ENCODE measurements around the gene CD320. TPM values are rescaled to one million over a fixed set of nuclear protein-coding genes. Genes with fewer than 3 reads are reported as not detected.
"Not testable (repeated sequence)": the region's sequence is repeated elsewhere in the genome, so short reads cannot be mapped to it uniquely, and the experiment has no call there.

Gene CD320
- polyA plus RNA-seq, 4 donors = 22.3 to 40.2 (median 26.1) TPM

DNA sequence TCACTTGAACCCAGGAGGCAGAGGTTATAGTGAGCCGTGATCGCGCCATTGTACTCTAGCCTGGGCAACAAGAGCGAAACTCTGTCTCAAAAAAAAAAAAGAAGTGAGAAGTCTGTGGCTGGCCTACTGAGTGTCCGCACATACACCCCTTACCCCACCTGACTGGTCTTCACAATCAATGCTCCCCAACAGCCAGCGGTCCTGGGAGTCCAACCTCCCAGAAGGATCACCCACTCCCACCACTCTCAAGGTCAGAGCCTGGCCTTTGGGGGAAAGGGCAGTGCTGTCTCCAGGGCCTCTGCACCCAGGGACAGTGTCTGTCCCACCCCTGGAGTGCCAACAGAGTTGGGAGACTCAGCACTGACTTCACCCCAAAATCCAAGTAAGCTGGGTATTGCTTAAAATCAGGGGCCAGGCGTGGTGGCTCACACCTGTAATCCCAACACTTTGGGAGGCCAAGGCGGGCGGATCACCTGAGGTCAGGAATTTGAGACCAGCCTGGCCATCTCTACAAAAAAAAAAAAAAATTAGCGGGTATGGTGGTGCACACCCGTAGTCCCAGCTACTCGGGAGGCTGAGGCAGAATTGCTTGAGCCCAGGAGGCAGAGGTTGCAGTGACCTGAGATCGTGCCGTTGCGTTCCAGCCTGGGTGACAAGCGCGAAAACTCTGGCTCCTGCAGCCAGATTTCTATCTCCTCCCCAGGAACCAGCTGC lies 2.3 kb upstream of the CD320 start:
- no peak for DNase-seq (ENCODE audit: low read depth in 4 of 4, low spot score in 3 of 4)

DNA sequence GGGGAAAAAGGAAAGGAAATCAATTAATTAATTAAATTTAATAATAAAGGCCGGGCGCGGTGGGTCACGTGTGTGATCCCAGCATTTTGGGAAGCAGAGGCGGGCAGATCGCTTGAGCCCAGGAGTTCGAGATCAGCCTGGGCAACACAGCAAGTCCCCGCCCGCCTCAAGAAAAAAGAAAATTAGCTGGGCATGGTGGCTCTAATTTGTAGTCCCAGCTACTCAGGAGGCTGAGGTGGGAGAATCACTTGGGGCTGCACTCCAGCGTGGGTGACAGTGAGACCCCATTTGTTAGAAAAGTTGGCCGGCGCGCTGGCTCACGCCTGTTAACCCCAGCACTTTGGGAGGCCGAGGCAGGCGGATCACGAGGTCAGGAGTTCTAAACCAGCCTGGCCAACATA lies 733 bp upstream of the CD320 start:
- no peak for DNase-seq (ENCODE audit: low read depth in 4 of 4, low spot score in 3 of 4)

DNA sequence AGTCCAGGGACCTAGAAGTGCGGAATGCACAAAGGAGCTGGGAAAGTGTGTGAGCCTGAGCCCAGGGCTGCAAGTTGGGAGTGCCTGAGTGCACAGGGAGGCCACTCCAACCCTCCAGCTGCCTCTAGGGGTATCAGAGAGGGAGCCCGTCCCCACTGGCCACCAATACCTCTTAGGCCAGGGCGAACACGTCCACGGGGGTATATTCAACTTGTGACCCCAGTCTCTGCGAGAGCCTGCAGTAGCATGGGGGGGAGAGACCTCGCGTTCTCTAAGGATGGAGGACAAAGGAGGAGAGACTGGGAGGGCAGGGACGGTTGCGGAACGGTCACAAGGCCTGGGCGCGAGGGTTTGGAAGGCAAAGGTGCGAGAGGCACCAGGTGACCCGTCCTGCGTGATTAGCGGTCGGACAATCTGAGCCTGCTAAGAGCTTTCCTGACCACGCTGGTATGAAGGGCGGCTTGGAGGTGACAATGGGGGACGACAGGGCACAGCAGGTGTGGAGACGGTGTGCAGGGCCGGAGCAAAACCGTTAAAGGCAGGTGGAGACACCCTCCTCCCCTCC lies 676 bp downstream of the CD320 start:
- DNase-seq (ENCODE audit: low read depth in 4 of 4, low spot score in 3 of 4) = no peak

DNA sequence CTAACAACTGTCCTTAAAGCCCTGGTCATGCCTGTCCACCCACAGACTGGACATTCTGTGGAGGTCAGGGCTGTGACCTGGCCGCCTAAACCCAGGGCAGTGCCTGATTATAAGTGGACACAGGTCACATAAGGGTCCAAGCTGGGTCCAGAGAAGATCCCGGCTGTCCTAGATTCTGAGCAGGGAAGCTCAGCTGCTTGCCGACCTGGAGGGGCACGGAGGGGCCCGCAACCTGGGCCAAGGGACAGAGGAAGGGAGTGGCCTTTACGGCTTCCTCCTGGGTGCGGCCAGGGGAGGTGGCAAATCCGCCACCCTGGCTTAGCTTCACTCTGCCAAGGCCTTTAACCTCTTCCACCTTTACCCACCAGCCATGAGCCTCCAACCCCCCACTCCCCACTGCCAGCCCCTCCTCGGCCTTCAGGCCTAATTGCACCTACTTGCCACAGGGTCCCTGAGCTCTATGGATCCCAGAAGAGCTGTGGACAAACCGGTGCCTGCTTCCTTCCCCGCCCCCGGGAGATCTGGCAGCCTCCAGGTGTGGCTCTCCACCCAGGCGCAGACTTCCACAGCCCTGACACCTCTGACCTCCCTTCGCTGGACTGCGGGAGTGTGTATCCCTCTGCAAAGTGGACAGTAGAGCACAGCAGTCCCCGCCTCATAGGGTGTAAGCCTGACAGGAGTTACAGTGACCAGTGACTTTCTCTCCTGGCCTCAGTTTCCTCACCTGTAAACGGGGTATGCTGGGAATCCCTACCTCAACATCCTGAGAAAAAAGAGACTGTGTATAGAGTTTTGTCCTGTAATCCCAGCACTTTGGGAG lies 1.7 kb downstream of the CD320 start:
- DNase-seq (ENCODE audit: low read depth in 4 of 4, low spot score in 3 of 4) = no peak

DNA sequence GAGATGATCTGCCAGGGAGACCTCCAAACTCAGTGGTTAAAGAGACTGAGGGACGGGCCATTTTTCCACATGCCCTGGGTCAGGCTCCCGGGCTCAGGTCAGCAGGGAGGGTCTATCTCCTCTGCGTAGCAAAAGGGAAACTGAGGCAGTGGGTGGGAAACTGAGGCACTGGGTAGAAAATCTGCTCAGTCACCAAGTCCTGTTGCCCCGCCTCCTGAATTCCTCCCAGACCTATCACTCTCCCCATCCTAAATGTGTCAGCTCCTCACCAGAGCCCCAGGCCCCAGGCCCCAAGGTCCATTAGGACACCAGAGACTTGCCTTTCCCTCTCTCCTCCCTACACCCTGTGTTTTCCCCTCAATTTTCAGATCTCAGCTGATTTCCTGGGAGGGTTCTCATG lies 2.4 kb downstream of the CD320 start:
- DNase-seq (ENCODE audit: low read depth in 4 of 4, low spot score in 3 of 4) = no peak

DNA sequence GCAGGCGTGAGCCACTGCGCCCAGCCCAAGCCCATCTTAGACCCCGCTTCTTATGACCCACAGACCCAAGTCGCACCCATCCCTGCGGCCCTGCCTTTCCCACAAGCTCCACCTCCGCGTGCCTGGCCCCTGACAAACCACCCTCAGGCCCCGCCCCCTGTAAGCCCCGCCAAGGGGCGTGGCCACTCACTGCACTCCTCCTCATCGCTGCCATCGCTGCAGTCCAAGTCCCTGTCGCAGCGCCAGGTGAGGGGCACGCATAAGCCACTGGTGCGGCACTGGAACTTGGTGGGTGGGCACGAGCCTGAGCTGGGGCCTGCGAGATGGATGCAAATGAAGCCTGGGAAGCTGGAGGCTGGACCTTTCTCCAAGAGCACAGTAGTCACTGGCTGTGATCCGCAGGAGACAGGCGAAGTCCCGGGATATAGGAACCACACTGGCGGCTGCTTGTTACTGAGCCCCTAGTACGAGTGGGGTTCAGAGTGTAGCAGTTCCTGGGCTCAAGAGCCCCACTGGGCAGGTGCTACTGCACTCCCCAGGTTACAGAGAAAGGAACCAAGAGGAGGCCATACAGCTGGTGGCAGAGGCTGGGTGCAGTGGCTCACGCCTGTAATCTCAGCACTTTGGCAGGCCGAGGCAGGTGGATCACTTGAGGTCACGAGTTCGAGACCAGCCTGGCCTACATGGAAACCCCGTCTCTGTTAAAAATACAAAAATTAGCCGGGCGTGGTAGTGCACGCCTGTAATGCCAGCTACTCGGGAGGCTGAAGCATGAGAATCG lies 3.1 kb downstream of the CD320 start:
- no peak for DNase-seq (ENCODE audit: low read depth in 4 of 4, low spot score in 3 of 4)

DNA sequence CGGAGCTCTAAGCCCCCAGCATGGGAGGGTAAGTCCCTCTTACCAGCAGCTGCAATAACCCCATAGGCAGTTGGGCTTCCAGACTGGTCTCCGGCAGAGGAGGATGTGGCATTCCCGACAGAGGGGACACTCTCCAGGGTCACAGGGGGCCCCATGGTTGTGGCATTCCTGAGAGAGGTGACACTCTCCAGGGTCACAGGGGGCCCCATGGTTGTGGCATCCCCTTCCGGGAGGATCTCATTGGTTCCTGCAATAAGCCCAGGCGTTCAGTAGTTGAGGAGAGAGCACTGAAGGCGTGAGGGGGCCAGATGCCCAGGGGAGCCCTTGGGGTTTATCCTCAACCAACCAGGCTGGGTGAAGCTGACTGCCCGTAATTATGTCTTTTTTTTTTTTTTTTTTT lies 5.4 kb downstream of the CD320 start:
- no peak for DNase-seq (ENCODE audit: low read depth in 4 of 4, low spot score in 3 of 4)

DNA sequence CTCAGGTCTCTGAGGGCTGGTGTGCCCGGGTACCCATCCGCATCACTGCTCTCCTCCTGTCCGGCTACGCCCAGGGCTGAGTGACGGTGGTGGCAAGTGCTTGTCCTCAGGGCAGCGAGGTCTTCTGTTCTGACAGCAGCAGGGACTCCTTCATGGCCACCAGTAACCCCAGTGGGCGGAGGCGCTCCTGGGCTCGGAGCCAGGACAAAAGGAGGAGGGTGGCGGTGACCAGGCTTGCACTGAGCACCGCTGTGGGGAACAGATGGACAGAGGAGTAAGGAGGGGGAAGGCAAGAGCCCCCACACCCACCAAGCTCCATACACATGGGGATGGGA lies 5.8 kb downstream of the CD320 start:
- no peak for DNase-seq (ENCODE audit: low read depth in 4 of 4, low spot score in 3 of 4)

DNA sequence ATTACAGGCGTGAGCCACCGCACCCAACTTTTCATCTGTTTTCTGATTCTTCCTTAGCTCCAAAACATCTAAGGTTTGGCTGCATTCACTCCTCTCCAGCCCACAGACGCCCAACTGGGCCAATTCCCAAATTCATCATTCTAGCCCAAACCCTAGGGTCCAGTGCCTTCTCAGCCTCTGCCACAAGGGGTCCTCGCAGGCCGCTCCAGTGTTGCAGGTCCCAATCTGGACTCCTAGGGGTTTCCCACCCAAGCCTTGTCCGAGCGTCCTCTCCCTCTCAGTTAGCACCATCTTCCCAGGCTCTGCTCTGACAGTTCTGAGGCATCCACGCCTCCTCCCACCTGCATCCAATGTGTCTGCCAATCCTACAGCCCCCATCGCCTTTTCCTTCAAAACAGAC lies 16.8 kb downstream of the CD320 start:
- DNase-seq (ENCODE audit: low read depth in 4 of 4, low spot score in 3 of 4) = not testable (repeated sequence)

DNA sequence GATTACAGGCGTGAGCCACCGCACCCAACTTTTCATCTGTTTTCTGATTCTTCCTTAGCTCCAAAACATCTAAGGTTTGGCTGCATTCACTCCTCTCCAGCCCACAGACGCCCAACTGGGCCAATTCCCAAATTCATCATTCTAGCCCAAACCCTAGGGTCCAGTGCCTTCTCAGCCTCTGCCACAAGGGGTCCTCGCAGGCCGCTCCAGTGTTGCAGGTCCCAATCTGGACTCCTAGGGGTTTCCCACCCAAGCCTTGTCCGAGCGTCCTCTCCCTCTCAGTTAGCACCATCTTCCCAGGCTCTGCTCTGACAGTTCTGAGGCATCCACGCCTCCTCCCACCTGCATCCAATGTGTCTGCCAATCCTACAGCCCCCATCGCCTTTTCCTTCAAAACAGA lies 31.6 kb downstream of the CD320 start:
- DNase-seq (ENCODE audit: low read depth in 4 of 4, low spot score in 3 of 4) = not testable (repeated sequence)

DNA sequence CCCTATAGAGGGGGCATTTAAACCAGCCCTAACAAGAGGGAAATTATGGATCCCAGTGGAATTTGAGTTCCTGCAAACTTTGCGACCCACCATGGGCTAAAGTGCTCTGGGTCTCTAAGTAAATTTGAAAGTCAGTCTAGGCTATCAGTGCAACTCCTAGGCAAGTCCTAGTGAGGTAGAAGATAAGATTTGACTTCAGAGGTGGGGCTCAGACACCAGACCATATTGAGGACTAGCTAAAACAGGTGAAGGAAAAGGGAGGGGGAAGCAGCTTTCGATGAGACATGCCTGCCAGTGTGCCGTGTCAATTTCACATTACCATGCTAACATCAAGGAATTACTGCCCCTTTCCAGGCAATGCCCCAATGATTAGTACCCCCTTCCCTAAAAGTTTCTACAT lies 38.4 kb downstream of the CD320 start:
- DNase-seq (ENCODE audit: low read depth in 4 of 4, low spot score in 3 of 4) = no peak

DNA sequence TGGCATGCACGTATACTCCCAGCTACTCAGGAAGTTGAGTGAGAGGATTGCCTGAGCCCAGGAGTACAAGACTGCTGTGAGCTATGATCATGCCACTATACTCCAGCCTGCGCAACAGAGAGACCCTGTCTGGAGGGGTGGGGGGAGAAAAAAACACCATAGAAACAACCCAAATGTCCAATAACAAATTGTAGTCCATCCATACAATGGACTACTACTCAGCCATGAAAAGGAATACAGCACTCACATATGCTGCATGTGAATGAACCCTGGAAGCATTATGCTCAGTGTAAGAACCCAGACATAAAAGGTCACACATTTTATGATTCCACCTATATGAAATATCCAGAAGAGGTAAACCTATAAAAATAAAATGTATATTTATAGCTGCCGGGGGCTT lies 42.3 kb downstream of the CD320 start:
- no peak for DNase-seq (ENCODE audit: low read depth in 4 of 4, low spot score in 3 of 4)

DNA sequence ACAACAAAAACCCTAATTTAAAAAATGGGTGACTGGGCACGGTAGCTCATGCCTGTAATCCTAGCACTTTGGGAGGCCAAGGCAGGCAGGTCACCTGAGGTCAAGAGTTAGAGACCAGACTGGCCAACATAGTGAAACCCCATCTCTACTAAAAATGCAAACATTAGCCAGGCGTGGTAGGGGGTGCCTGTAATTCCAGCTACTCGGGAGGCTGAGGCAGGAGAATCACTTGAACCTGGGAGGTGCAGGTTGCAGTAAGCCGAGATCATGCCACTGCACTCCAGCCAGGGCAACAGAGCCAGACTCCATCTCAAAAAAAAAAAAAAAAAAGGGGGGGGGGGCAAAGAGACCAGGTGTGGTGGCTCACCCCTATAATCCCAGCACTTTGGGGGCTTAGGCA lies 43.9 kb downstream of the CD320 start:
- DNase-seq (ENCODE audit: low read depth in 4 of 4, low spot score in 3 of 4) = not testable (repeated sequence)

DNA sequence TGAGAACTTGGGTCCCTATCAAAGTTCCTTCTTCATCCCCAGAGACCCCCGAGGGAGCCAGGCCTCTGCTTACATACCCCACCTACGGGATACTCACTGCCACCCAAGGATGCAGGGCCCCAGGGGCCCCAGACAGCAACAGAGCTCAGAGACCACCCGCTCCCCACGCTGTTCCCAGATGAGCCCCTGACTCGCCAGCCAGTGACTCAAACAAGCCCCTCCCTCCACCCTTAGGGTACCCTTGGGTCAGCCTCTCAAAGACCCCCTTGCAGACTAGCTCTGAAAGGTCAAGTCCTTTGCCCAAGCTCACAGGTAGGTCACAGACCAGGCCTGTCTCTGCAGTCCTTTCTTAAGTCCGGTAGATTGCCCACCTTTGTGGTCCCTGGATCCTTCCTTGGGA lies 45.7 kb downstream of the CD320 start:
- no peak for DNase-seq (ENCODE audit: low read depth in 4 of 4, low spot score in 3 of 4)

DNA sequence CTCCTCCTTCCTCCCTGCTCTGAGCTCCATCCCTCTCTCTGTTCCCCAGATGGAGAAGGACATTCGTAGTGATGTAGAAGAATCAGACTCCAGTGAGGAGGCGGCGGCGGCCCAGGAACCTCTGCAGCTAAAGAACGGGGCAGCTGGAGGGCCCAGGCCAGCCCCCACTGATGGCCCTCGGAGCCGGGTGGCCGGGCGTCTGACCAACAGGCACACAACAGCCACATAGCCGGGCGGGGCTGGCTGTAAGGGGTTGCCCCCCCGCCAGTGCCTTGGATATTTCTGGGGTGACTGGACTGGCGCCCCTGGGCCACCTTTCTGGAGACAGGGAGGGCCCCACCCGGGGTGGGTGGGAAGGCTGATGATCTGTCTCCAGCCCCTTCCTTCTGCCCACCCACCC lies 46.3 kb downstream of the CD320 start:
- no peak for DNase-seq (ENCODE audit: low read depth in 4 of 4, low spot score in 3 of 4)

DNA sequence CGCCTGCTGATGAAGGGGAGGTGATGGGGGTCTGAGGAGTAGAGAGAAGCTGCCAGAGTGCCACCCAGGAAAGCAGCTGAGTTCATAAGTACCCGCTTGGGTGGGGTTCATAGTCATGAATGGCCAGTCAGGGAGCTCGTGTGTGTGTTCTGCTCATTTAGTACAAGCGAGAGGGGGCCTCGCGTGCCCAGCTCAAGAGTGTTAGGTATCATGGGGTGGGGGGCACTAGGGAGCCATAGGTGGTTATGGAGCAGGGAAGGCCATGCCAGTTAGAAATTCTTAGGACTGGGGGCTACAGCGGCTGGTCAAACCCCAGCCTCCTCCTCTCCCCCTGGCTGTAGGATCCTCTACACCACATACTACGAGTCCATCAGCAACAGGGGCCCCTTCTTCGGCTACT lies 46.8 kb downstream of the CD320 start:
- DNase-seq (ENCODE audit: low read depth in 4 of 4, low spot score in 3 of 4) = no peak

DNA sequence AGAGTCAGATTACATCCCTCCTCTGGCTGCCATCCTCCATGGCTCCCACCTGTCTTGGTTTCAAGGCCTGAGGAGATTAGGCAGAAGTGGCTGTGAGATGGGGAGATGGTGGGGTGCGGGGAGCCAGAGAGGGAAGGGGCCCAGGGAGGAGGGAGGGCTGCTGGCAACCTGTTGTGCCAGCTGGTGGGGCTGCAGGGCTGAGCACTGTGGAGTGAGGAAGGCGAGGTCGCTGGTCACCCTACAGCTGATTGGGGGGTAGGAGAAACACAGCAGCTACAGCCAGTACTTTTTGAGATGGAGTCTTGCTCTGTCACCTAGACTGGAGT lies 48.3 kb downstream of the CD320 start:
- DNase-seq (ENCODE audit: low read depth in 4 of 4, low spot score in 3 of 4) = no peak

DNA sequence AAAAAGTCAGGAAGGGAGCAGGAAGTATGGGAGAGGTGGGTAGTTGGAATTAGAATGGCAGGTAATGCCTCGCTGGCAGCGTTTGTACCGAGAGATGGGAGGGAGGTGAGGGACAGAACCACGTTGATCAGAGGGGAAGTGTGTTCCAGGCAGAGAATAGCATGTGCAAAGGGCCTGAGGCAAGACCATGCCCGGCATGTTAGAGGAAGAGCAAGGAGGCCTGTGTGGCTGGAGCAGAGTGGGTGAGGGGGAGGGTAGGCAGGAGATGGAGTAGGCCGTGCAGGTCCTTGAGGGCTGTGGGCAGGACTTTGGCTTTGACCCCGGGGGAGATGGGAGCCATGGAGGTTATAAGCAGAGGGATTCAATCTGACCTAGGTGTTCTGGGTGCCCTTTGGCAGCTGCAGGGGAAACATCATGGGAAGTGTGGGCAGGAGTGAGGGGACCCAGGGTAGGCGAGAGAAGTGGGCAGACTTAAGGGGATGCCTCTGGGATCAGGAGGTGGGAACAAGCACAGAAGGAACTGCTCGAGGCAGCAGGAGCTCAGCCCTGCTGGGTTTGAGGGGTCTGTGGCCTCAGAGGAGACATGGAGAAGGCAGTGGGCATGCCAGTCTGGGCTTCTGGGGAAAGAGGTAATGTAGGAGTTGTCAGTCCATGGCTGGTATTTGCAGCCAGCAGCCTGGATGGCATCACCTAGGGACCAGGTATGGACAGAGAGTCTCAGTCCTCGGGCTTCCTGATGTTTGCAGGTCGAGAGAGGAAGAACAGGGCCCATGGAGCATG lies 48.8 kb downstream of the CD320 start:
- DNase-seq (ENCODE audit: low read depth in 4 of 4, low spot score in 3 of 4) = no peak

DNA sequence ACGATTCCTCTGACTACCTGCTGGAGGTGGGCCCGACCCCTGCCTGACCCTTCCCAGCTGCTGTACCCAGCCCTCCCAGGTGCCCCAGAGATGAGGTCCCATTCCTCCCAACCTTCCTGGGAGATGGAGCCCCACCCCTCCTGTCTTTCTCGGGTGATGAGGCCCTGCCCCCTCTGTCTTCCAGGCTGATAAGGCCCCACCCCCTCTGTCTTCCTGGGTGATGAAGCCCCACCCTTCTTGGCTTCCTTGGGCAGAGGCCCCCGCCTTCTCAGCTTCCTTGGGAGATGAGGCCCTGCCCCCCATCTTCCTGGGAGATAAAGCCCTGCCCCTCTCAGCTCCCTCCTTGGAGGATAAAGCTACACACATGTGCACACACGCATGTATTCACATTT lies 51.1 kb downstream of the CD320 start:
- no peak for DNase-seq (ENCODE audit: low read depth in 4 of 4, low spot score in 3 of 4)

DNA sequence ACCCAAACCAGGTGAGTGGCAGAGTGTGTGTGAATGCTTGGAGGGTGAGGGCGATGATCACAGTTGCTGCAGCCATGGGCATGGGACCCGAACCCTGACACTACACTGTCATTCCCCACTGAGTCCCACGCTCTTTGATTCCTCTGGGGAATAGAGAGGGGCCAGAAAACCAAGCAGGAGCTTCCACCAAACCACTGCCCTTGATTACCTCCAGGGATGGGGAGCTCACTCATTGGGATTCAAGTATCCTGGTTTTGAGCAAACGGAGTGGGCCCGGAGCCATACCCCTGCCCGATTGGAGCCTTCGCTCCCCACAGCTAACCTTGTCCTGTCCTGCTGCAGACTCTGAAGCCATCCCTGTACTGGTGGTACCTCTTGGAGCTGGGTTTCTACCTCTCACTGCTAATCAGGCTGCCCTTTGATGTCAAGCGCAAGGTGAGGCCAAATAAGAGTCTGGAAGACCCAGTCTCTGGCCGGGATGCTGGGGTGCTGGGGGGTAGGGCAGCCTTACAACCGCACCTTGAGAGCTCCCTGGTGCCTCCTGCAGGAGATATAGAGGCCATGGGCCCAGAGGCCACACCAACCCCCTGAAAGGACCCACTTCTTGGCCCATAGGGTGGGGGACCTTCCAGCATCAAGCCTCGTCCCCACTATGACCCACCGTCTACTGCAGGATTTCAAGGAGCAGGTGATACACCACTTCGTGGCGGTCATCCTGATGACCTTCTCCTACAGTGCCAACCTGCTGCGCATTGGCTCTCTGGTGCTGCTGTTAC lies 51.7 kb downstream of the CD320 start:
- no peak for DNase-seq (ENCODE audit: low read depth in 4 of 4, low spot score in 3 of 4)

All from left renal pelvis (tissue), 4 donors.